Measurements from ENCODE around the gene RELL2.
A peak's percentile ranks its signal among the peaks of the same experiment; 100 is the strongest.

RELL2 gene

GRCh38 chr5:141657404-141657803 lies 20.6 kb downstream of the RELL2 start:
- Histone ChIP-seq H3K27me3 (ENCODE audit: insufficient read depth, poor library complexity, severe bottlenecking) (no peaks in the 10 kb centered on the region), H3K9me3 (ENCODE audit: severe bottlenecking) (no peaks in the 10 kb centered on the region), H3K4me3 (ENCODE audit: severe bottlenecking) (no peak overlapping the region), H3K4me1 (ENCODE audit: insufficient read depth, poor library complexity, severe bottlenecking) (no peaks in the 10 kb centered on the region), H3K27ac (ENCODE audit: poor library complexity, severe bottlenecking) (no peak overlapping the region), H3K36me3 (ENCODE audit: low read depth) (peaks cover 26% of the 10 kb centered on the region)
- TF ChIP-seq CTCF (IDR thresholded peaks at IDR 0.05; ENCODE audit: poor library complexity, severe bottlenecking), result no peak
- ATAC-seq (ENCODE audit: low read depth) (no peak), DNase-seq (ENCODE audit: low spot score) (no peak)

GRCh38 chr5:141657937-141658545 lies 21.2 kb downstream of the RELL2 start:
- peak; percentile 59 for ATAC-seq (ENCODE audit: low read depth)
- Histone ChIP-seq H3K4me1 (ENCODE audit: insufficient read depth, poor library complexity, severe bottlenecking) (no peaks in the 10 kb centered on the region), H3K4me3 (ENCODE audit: severe bottlenecking) (no peak overlapping the region), H3K27ac (ENCODE audit: poor library complexity, severe bottlenecking) (no peak overlapping the region), H3K9me3 (ENCODE audit: severe bottlenecking) (no peaks in the 10 kb centered on the region), H3K36me3 (ENCODE audit: low read depth) (peaks cover 33% of the 10 kb centered on the region), H3K27me3 (ENCODE audit: insufficient read depth, poor library complexity, severe bottlenecking) (no peaks in the 10 kb centered on the region)
- DNase-seq (ENCODE audit: low spot score), result no peak
- no peak for TF ChIP-seq CTCF (IDR thresholded peaks at IDR 0.05; ENCODE audit: poor library complexity, severe bottlenecking)

- no peaks in the 10 kb centered on the region for H3K27me3 ChIP-seq (ENCODE audit: insufficient read depth, poor library complexity, severe bottlenecking)
- ATAC-seq (ENCODE audit: low read depth), result no peak
- H3K4me3 ChIP-seq (ENCODE audit: severe bottlenecking), result no peak overlapping the region
- no peak overlapping the region for H3K27ac ChIP-seq (ENCODE audit: poor library complexity, severe bottlenecking)
- no peaks in the 10 kb centered on the region for H3K4me1 ChIP-seq (ENCODE audit: insufficient read depth, poor library complexity, severe bottlenecking)
- no peak for TF ChIP-seq CTCF (IDR thresholded peaks at IDR 0.05; ENCODE audit: poor library complexity, severe bottlenecking)
- H3K9me3 ChIP-seq (ENCODE audit: severe bottlenecking), result no peaks in the 10 kb centered on the region
- DNase-seq (ENCODE audit: low spot score), result no peak
- peaks cover 54% of the 10 kb centered on the region for H3K36me3 ChIP-seq (ENCODE audit: low read depth)
Measured at GRCh38 chr5:141662028-141662427, 25.2 kb downstream of the RELL2 start.

- Histone ChIP-seq H3K4me3 (ENCODE audit: severe bottlenecking) (no peak overlapping the region), H3K36me3 (ENCODE audit: low read depth) (peaks cover 48% of the 10 kb centered on the region), H3K4me1 (ENCODE audit: insufficient read depth, poor library complexity, severe bottlenecking) (no peaks in the 10 kb centered on the region), H3K27ac (ENCODE audit: poor library complexity, severe bottlenecking) (no peak overlapping the region), H3K27me3 (ENCODE audit: insufficient read depth, poor library complexity, severe bottlenecking) (no peaks in the 10 kb centered on the region), H3K9me3 (ENCODE audit: severe bottlenecking) (no peaks in the 10 kb centered on the region)
- TF ChIP-seq CTCF (IDR thresholded peaks at IDR 0.05; ENCODE audit: poor library complexity, severe bottlenecking), result no peak
- no peak for ATAC-seq (ENCODE audit: low read depth)
- DNase-seq (ENCODE audit: low spot score), result no peak
Measured at GRCh38 chr5:141663506-141663905, 26.7 kb downstream of the RELL2 start.

- Histone ChIP-seq H3K27me3 (ENCODE audit: insufficient read depth, poor library complexity, severe bottlenecking) (no peaks in the 10 kb centered on the region), H3K4me1 (ENCODE audit: insufficient read depth, poor library complexity, severe bottlenecking) (no peaks in the 10 kb centered on the region), H3K27ac (ENCODE audit: poor library complexity, severe bottlenecking) (no peak overlapping the region), H3K4me3 (ENCODE audit: severe bottlenecking) (no peak overlapping the region), H3K9me3 (ENCODE audit: severe bottlenecking) (no peaks in the 10 kb centered on the region), H3K36me3 (ENCODE audit: low read depth) (peaks cover 61% of the 10 kb centered on the region)
- ATAC-seq (ENCODE audit: low read depth) (peak; percentile 89), DNase-seq (ENCODE audit: low spot score) (no peak)
- TF ChIP-seq CTCF (IDR thresholded peaks at IDR 0.05; ENCODE audit: poor library complexity, severe bottlenecking), result peak; percentile 98
Measured at GRCh38 chr5:141664733-141665461, 28.1 kb downstream of the RELL2 start.
